T-cell (primary cell): ENCODE measurements around the gene EPN3. TPM values are rescaled to one million over a fixed set of nuclear protein-coding genes. Genes with fewer than 3 reads are reported as not detected.
A peak's percentile ranks its signal among the peaks of the same experiment; 100 is the strongest.

Experiments
- ATAC-seq, 4 experiments: fragments of 200-7000 bp in 3 of 4; fragments of 150-1000 bp in 1 of 4; cut with Tn5 transposase; replicated peaks in 1 of 4; 1 replicate in 3 of 4; 2 replicates in 1 of 4; pipeline ENCODE4 v1.10.0; 2021; ENCODE audit warnings: moderate library complexity in 3 of 4, mild to moderate bottlenecking in 2 of 4, moderate number of reproducible peaks in 1 of 4
- CTCF ChIA-PET, 2 donors: fragments of 300-600 bp; sonication (Branson Sonifier 250); formaldehyde crosslinking; loops; one replicate each; lab custom pipeline; 2022; ENCODE audit warnings: antibody characterized with exemption in 2 of 2; lab: Charles Lee
- POLR2A ChIA-PET, 2 donors: fragments of 300-600 bp; sonication (Branson Sonifier 250); formaldehyde crosslinking; loops; one replicate each; lab custom pipeline; 2022; ENCODE audit warnings: antibody characterized with exemption in 2 of 2; lab: Charles Lee
- DNase-seq, 35 experiments: peaks; one replicate each; pipeline versions ENCODE4 v3.0.0 to v3.0.0-alpha.2; 2013 to 2023
- H3K27ac ChIP-seq: one replicate; pipeline ENCODE4 v1.5.1; 2013; ENCODE audit warnings: low read length
- H3K27me3 ChIP-seq, 2 experiments: replicated peaks in 1 of 2; 1 replicate in 1 of 2; 2 replicates in 1 of 2; pipeline versions ENCODE4 v1.6.1 to v1.7.0; 2013; ENCODE audit warnings: low read length in 1 of 2, mixed read lengths in 1 of 2; ENCODE audit not compliant: control insufficient read depth in 2 of 2, insufficient read depth in 2 of 2; ENCODE audit errors: extremely low read depth in 1 of 2
- H3K36me3 ChIP-seq, 2 donors: 1 replicate in 1 of 2; 2 replicates in 1 of 2; pipeline versions ENCODE4 v1.6.1 to v1.7.0; 2013; ENCODE audit warnings: low read length in 1 of 2; ENCODE audit not compliant: control insufficient read depth in 2 of 2, insufficient read depth in 1 of 2; ENCODE audit errors: extremely low read depth in 1 of 2
- H3K4me1 ChIP-seq, 2 experiments: 1 replicate in 1 of 2; 2 replicates in 1 of 2; pipeline versions ENCODE4 v1.6.1 to v1.7.0; 2013; ENCODE audit warnings: low read length in 2 of 2, mixed read lengths in 1 of 2; ENCODE audit not compliant: insufficient read depth in 2 of 2, control insufficient read depth in 1 of 2; ENCODE audit errors: extremely low read depth in 1 of 2
- H3K4me3 ChIP-seq, 2 donors: 1 replicate in 1 of 2; 2 replicates in 1 of 2; pipeline versions ENCODE4 v1.5.1 to v1.7.0; 2013; ENCODE audit warnings: mild to moderate bottlenecking in 2 of 2, low read length in 1 of 2, moderate library complexity in 1 of 2; ENCODE audit not compliant: control insufficient read depth in 1 of 2; ENCODE audit errors: extremely low read depth in 1 of 2
- H3K9me3 ChIP-seq: 2 replicates; pipeline ENCODE4 v1.7.0; 2013
- H3K27ac Mint-ChIP-seq, 2 donors: one replicate each; pipeline ENCODE4 v1.8.0; 2020 to 2021; ENCODE audit warnings: mild to moderate bottlenecking in 2 of 2, mixed read lengths in 2 of 2
- H3K27me3 Mint-ChIP-seq, 2 donors: one replicate each; pipeline ENCODE4 v1.8.0; 2021 to 2022; ENCODE audit warnings: mixed read lengths in 2 of 2
- H3K36me3 Mint-ChIP-seq: one replicate; pipeline ENCODE4 v1.8.0; 2021; ENCODE audit warnings: mixed read lengths
- H3K4me1 Mint-ChIP-seq, 3 donors: one replicate each; pipeline ENCODE4 v1.8.0; 2020 to 2022; ENCODE audit warnings: mixed read lengths in 3 of 3, mild to moderate bottlenecking in 1 of 3
- H3K4me3 Mint-ChIP-seq, 3 donors: one replicate each; pipeline ENCODE4 v1.8.0; 2020 to 2022; ENCODE audit warnings: mild to moderate bottlenecking in 3 of 3, mixed read lengths in 3 of 3, moderate library complexity in 3 of 3
- H3K9me3 Mint-ChIP-seq, 3 donors: one replicate each; pipeline ENCODE4 v1.8.0; 2020 to 2022; ENCODE audit warnings: mixed read lengths in 3 of 3
- WGBS: methylation state at CpG from one replicate; pipeline ENCODE4 v1.1.5; 2013; ENCODE audit warnings: missing lambda C conversion rate; ENCODE audit not compliant: insufficient coverage; 5-methylcytosine and 5-hydroxymethylcytosine counted together
- total RNA-seq, 35 experiments: library from RNA in 6 of 35; stranded (reverse) in 6 of 35; fragments of 120-200 nt in 1 of 35; gene quantifications; one replicate each; pipeline versions ENCODE4 v1.2.1 to v1.2.4 and lab custom pipeline; 2013 to 2026

The EPN3 gene
- total RNA-seq, 5 donors from 2014 or later (not counting 1 experiment from before 2014, with no cell fraction given): 0.08 to 0.44 TPM; not detected in 3

- POLR2A ChIA-PET: no interaction called here
- CTCF ChIA-PET: interaction anchor here in 1 of 2 donors (1.2 kb wide), 1 partner anchor 11 kb away, joined by 7 read pairs; no protein-coding TSS in a partner anchor
Measured at GRCh38 chr17:50514936-50515702, 17.4 kb upstream of the EPN3 start.

GRCh38 chr17:50517011-50517410 is 15.5 kb upstream of the EPN3 start:
- WGBS: 90% methylated on average over 2 of the region's 4 CpGs
- POLR2A ChIA-PET: no interaction called here
- H3K4me1 Mint-ChIP-seq: peaks cover 5 to 14% (median 9%) of the 10 kb centered on the region in 3 donors

More at GRCh38 chr17:50514936-50515702, 17.4 kb upstream of the EPN3 start:
- DNase-seq (no peak), ATAC-seq (no peak)
- H3K4me3 Mint-ChIP-seq: no peak overlapping the region
- H3K4me3 ChIP-seq: no peak overlapping the region
- peaks cover 2 to 11% of the 10 kb centered on the region in 2 experiments for H3K4me1 ChIP-seq
- WGBS: 92% methylated on average over 5 of the region's 6 CpGs
- H3K27me3 ChIP-seq: peaks cover 0 to 5% of the 10 kb centered on the region in 2 experiments
- H3K4me1 Mint-ChIP-seq: peaks cover 14 to 30% (median 18%) of the 10 kb centered on the region in 3 donors
- no peaks in the 10 kb centered on the region for H3K36me3 ChIP-seq
- no peaks in the 10 kb centered on the region for H3K9me3 Mint-ChIP-seq
- no peak overlapping the region for H3K27ac ChIP-seq
- H3K27me3 Mint-ChIP-seq: no peaks in the 10 kb centered on the region
- no peak overlapping the region for H3K27ac Mint-ChIP-seq
- no peaks in the 10 kb centered on the region for H3K36me3 Mint-ChIP-seq
- no peaks in the 10 kb centered on the region for H3K9me3 ChIP-seq

GRCh38 chr17:50517504-50518383 is 14.8 kb upstream of the EPN3 start:
- H3K27ac ChIP-seq: no peak overlapping the region
- no peaks in the 10 kb centered on the region for H3K36me3 ChIP-seq
- ChIA-PET CTCF (no interaction called here), POLR2A (no interaction called here)
- H3K9me3 ChIP-seq: no peaks in the 10 kb centered on the region
- ATAC-seq (no peak), DNase-seq (no peak)
- WGBS: 83% methylated on average over 3 of the region's 8 CpGs
- no peak overlapping the region for H3K27ac Mint-ChIP-seq
- H3K4me1 ChIP-seq: peaks cover 0 to 4% of the 10 kb centered on the region in 2 experiments
- peak overlapping the region in 1 of 3 donors; percentile 35 for H3K4me3 Mint-ChIP-seq
- no peaks in the 10 kb centered on the region for H3K9me3 Mint-ChIP-seq
- H3K4me3 ChIP-seq: no peak overlapping the region
- no peaks in the 10 kb centered on the region for H3K27me3 Mint-ChIP-seq
- H3K4me1 Mint-ChIP-seq: peaks cover 5 to 11% (median 9%) of the 10 kb centered on the region in 3 donors
- no peaks in the 10 kb centered on the region for H3K36me3 Mint-ChIP-seq
- H3K27me3 ChIP-seq: peaks cover 0 to 6% of the 10 kb centered on the region in 2 experiments

More at GRCh38 chr17:50517011-50517410, 15.5 kb upstream of the EPN3 start:
- Mint-ChIP-seq H3K4me3 (peak overlapping the region in 1 of 3 donors; percentile 35), H3K9me3 (no peaks in the 10 kb centered on the region), H3K36me3 (no peaks in the 10 kb centered on the region), H3K27ac (no peak overlapping the region), H3K27me3 (no peaks in the 10 kb centered on the region)
- H3K4me3 ChIP-seq: no peak overlapping the region
- H3K9me3 ChIP-seq: no peaks in the 10 kb centered on the region
- CTCF ChIA-PET: no interaction called here
- no peak overlapping the region for H3K27ac ChIP-seq
- no peaks in the 10 kb centered on the region for H3K36me3 ChIP-seq
- H3K4me1 ChIP-seq: peaks cover 0 to 4% of the 10 kb centered on the region in 2 experiments
- ATAC-seq (no peak), DNase-seq (no peak)
- peaks cover 0 to 5% of the 10 kb centered on the region in 2 experiments for H3K27me3 ChIP-seq

GRCh38 chr17:50518384-50519023 is 14.0 kb upstream of the EPN3 start:
- no peak for DNase-seq
- ChIA-PET POLR2A (interaction anchor here in 1 of 2 donors (0.6 kb wide), 1 partner anchor 199 kb away, joined by 3 read pairs; no protein-coding TSS in a partner anchor), CTCF (interaction anchor here in 1 of 2 donors (0.7 kb wide), 1 partner anchor 53 kb away, joined by 3 read pairs; no protein-coding TSS in a partner anchor)
- no peaks in the 10 kb centered on the region for H3K9me3 ChIP-seq
- H3K9me3 Mint-ChIP-seq: no peaks in the 10 kb centered on the region
- WGBS: 91% methylated on average over 11 of the region's 13 CpGs
- peaks cover 0 to 7% of the 10 kb centered on the region in 2 experiments for H3K27me3 ChIP-seq
- no peaks in the 10 kb centered on the region for H3K27me3 Mint-ChIP-seq
- no peak overlapping the region for H3K4me3 ChIP-seq
- no peaks in the 10 kb centered on the region for H3K36me3 Mint-ChIP-seq
- H3K27ac ChIP-seq: no peak overlapping the region
- H3K36me3 ChIP-seq: no peaks in the 10 kb centered on the region
- ATAC-seq: peak in 1 of 4 experiments; percentile 26
- H3K4me3 Mint-ChIP-seq: no peak overlapping the region
- peak overlapping the region in 1 of 2 donors; percentile 41 for H3K27ac Mint-ChIP-seq
- peaks cover 5 to 11% (median 9%) of the 10 kb centered on the region in 3 donors for H3K4me1 Mint-ChIP-seq
- peaks cover 0 to 4% of the 10 kb centered on the region in 2 experiments for H3K4me1 ChIP-seq

- H3K36me3 Mint-ChIP-seq: no peaks in the 10 kb centered on the region
- H3K4me3 Mint-ChIP-seq: no peak overlapping the region
- DNase-seq (no peak), ATAC-seq (no peak)
- H3K4me1 Mint-ChIP-seq: peaks cover 5 to 11% (median 9%) of the 10 kb centered on the region in 3 donors
- Histone ChIP-seq H3K4me1 (peaks cover 0 to 4% of the 10 kb centered on the region in 2 experiments), H3K27me3 (peaks cover 0 to 7% of the 10 kb centered on the region in 2 experiments), H3K36me3 (no peaks in the 10 kb centered on the region), H3K9me3 (no peaks in the 10 kb centered on the region), H3K4me3 (no peak overlapping the region), H3K27ac (no peak overlapping the region)
- 90% methylated on average over 7 of the region's 8 CpGs for WGBS
- ChIA-PET CTCF (interaction anchor here in 1 of 2 donors (0.7 kb wide), 1 partner anchor 52 kb away, joined by 3 read pairs; no protein-coding TSS in a partner anchor), POLR2A (no interaction called here)
- H3K27ac Mint-ChIP-seq: no peak overlapping the region
- H3K9me3 Mint-ChIP-seq: no peaks in the 10 kb centered on the region
- no peaks in the 10 kb centered on the region for H3K27me3 Mint-ChIP-seq
Measured at GRCh38 chr17:50519141-50519834, 13.2 kb upstream of the EPN3 start.
